GM12892 (cell line): ENCODE data around the gene IQCF5.

Experiments
- POLR2A ChIP-seq: IDR thresholded peaks from 2 replicates; pipeline ENCODE4 v1.6.1; 2011; ENCODE audit warnings: low read depth, low read length, control low read depth
- POLR2AphosphoS5 ChIP-seq: IDR thresholded peaks from 2 replicates; pipeline ENCODE4 v1.6.1; 2011; ENCODE audit warnings: low read depth, low read length, control low read depth

DNA sequence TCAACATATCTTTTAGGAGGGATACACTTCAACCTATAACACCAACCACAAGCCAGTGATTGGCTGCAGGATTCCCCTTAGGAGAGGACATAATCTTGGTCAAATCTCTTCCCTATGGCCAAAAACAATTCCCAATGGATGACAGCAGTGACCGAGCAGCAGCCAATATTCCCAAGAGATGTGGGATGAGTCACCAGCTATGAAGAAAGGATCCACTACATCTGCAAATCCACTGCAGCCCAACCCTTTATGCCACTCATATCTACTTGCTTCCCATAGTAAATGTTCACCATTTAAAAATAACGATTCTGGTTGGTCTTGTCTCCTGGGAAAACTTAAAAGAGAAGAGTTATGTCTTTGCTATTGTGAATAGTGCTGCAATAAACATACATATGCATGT is 4.5 kb upstream of the IQCF5 start:
- TF ChIP-seq POLR2AphosphoS5 (no peak), POLR2A (no peak)
